Measurements from ENCODE around the gene PNKD.

Gene PNKD

DNA sequence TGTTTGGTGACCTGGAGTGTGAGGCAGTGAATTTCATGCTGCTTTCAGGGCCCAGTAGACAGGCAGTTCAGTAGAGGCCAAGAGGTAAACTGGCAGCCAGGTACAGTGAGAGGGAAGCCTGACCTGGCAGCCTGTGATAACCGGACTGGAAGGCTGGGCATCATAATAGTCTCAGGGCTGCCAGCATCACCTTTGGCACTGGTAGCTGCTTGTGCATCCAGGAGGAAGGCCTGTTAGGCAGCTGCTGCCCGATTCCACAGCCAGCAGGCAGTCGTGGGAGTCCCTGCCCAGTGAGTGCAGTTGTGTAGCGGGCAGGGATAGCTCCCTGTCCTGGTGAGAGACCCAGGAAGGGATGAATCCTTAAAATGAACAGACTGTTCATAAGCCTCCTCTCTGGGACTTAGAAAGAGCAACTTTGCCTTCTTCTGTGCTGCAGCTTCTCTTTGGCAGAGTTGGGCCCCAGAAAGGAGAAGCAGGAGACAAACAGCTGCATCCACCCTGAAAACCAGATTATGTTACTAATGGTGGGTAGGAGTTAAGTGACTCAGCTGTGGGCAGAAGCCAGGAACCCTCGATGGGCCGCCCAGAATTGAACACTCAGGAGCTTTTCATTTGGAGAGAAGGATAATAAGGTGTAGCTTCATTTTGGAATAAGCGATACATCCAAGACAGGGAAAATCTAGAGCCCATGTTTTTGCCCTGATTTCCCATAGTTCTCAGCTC is 17.6 kb upstream of the PNKD start:
- TF ChIP-seq, protein P1, sequence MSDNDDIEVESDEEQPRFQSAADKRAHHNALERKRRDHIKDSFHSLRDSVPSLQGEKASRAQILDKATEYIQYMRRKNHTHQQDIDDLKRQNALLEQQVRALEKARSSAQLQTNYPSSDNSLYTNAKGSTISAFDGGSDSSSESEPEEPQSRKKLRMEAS (IDR thresholded peaks at IDR 0.05), result no peak
- no peak for TF ChIP-seq TAF1 (IDR thresholded peaks at IDR 0.05; ENCODE audit: low read depth)
- no peak for TF ChIP-seq TEAD4 (IDR thresholded peaks at IDR 0.05)
- TF ChIP-seq CREB1 (IDR thresholded peaks at IDR 0.05; ENCODE audit: low read depth), result no peak
- TF ChIP-seq CEBPB (IDR thresholded peaks at IDR 0.05), result no peak
- TF ChIP-seq, protein P2, sequence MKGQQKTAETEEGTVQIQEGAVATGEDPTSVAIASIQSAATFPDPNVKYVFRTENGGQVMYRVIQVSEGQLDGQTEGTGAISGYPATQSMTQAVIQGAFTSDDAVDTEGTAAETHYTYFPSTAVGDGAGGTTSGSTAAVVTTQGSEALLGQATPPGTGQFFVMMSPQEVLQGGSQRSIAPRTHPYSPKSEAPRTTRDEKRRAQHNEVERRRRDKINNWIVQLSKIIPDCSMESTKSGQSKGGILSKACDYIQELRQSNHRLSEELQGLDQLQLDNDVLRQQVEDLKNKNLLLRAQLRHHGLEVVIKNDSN (IDR thresholded peaks at IDR 0.05), result no peak
- no peak for TF ChIP-seq YY1 (IDR thresholded peaks at IDR 0.05; ENCODE audit: low read depth)
- TF ChIP-seq ZBTB7A (IDR thresholded peaks at IDR 0.05; ENCODE audit: low read depth), result no peak
- no peak for TF ChIP-seq EP300 (IDR thresholded peaks at IDR 0.05; ENCODE audit: borderline replicate concordance)
- TF ChIP-seq RAD21 (IDR thresholded peaks at IDR 0.05; ENCODE audit: low read depth), result no peak
- no peak for TF ChIP-seq TCF12 (IDR thresholded peaks at IDR 0.05; ENCODE audit: low read depth)
- no peak for TF ChIP-seq EGR1 (IDR thresholded peaks at IDR 0.05)

DNA sequence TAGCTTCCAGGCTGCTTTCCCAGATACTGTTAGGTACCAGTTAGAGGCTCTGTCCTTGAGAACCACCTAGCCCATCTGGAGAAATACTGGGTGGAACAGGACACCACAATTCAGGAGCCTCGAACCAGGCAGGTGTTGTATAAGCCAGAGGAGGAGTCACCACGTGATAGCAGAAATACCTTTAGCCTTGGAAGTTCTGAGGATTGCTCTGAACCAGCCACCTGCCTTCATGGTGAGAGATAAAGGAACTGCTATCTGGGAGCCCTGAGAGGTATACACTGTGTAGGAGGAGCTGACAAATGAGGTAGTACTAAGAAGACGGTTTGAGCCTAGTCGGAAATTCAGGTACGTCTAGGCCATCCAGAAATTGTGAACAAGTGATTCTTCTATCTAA is 17.1 kb upstream of the PNKD start:
- TF ChIP-seq, protein P2 (IDR thresholded peaks at IDR 0.05), result no peak
- TF ChIP-seq YY1 (IDR thresholded peaks at IDR 0.05; ENCODE audit: low read depth), result no peak

DNA sequence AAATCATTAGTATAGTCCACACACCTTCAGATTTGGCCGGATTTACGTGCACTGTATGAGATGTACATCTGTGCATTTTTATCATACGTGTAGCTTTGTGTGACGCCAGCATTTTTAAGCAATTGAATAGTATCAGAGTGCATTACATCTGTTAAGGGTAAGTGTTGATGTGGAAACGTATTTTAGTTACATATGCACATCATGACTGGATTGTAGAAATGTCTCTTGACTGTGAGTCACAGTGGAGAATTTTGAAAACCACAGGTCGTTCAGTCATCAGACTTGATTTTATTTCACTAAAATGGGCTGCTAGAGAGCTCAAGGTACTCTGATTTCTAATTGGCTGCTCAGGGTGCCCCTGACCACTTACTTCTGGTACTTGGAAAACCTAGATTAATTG is 14.9 kb upstream of the PNKD start:
- TF ChIP-seq ZBTB7A (IDR thresholded peaks at IDR 0.05; ENCODE audit: low read depth), result no peak

DNA sequence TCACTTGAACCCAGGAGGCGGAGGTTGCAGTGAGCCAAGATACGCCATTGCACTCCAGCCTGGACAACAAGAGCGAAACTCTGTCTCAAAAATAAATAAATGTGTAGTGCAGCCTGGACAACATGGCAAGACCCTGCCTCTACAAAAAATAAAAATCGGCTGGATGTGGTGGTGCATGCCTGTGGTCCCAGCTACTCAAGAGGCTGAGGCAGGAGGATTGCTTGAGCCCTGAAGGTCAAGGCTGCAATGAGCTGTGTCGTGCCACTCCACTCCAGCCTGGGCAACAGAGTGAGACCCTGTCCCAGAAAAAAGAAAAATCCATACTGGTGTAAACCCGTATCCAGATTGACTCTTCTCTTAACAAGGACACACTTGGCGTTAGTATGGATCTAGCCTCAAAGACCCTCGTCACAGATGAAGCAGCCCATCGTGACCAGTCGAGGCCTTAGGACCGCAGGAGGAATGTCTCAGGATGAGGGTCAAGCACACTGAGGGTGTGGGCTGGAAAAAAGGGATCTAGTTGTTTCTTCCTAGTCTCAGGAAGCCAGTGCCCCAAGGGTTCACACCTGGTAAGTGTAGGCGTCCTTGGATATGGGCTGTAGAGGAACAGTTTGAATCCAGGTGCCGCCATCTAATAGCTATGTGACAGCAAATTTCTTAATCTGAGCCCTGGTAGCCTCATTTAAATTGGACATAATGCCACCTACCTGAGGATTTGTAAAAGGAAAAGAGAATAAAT is 13.5 kb upstream of the PNKD start:
- TF ChIP-seq, protein P1 (IDR thresholded peaks at IDR 0.05), result no peak
- TF ChIP-seq TEAD4 (IDR thresholded peaks at IDR 0.05), result no peak
- no peak for TF ChIP-seq YY1 (IDR thresholded peaks at IDR 0.05; ENCODE audit: low read depth)

DNA sequence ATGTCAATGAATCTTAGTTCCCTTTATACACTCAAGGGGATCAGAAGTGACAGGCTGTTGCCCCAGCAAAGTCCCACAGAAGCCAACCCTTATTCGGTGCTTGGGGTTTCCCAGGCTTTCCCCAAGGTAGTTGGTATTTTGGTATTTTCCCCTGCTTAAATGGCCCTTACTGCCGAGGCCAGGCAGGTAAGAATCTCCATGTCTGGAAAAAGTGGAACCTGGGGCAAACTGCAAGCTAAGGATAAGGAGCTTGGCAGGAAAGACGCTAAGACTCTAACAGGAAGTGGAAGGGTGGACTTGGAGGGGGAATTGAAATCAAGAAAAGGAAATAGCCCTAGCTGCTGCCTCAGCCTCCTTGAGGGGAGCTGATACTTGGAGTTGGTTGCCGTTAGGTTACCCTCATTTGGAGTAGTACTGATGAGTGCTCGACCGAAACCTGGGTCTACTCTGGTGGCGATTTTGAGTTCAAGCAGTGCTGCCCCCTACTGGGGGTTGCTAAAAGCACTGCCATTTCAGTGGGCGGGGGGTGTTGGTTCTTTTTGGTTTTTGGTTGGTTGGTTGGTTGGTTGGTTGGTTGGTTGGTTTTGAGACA is 12.8 kb upstream of the PNKD start:
- TF ChIP-seq EP300 (IDR thresholded peaks at IDR 0.05; ENCODE audit: borderline replicate concordance) (no peak), CREB1 (IDR thresholded peaks at IDR 0.05; ENCODE audit: low read depth) (no peak), RAD21 (IDR thresholded peaks at IDR 0.05; ENCODE audit: low read depth) (peak; percentile 41), ZBTB7A (IDR thresholded peaks at IDR 0.05; ENCODE audit: low read depth) (no peak), TAF1 (IDR thresholded peaks at IDR 0.05; ENCODE audit: low read depth) (no peak), YY1 (IDR thresholded peaks at IDR 0.05; ENCODE audit: low read depth) (no peak)
- TF ChIP-seq, protein P1 (IDR thresholded peaks at IDR 0.05), result no peak

DNA sequence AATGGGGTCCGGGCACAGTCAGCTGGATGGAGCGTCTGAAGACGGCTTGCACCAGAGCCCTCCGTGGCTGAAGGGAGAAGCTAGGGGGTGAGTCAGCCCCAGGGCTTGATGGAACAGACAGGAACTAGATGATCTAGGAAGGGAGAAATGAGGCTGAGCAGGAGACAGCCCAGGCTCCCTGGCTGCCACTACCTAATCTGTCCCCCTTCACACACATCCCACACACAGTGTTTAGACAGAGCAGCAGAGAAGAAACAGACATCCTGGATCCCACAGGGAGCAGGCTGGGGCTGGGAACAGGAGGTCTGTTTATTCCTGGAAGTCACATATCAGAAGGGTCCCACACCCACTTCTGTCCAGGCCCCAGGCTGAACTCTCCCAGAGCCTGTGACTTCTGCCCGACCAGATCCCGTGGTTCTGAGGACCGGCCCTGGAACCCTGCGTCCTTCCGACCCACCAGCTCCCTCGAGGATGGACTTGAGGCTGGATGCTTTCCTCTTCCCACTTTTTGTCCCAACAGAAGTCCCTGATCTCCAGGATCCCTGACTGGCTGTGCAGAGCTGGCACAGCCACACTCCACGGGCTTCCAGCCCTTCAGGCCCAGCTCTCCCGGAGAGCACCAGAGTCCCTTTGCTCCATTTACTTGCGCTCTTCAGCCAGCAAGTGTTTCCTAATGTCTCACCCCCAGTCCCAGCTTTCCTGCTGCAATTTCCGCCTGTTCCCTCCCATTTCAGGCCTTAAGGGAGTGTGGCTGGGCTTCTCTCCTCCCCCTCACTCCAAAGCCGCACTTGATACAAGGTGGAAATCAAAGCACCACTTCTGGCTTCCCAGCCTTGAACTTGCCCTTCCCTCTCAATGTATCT is 11.0 kb upstream of the PNKD start:
- TF ChIP-seq FOXM1 (IDR thresholded peaks at IDR 0.05; ENCODE audit: borderline replicate concordance, low read depth) (no peak), TEAD4 (IDR thresholded peaks at IDR 0.05) (no peak), YY1 (IDR thresholded peaks at IDR 0.05; ENCODE audit: low read depth) (no peak), RAD21 (IDR thresholded peaks at IDR 0.05; ENCODE audit: low read depth) (no peak), CEBPB (IDR thresholded peaks at IDR 0.05) (no peak), ZBTB7A (IDR thresholded peaks at IDR 0.05; ENCODE audit: low read depth) (no peak), EP300 (IDR thresholded peaks at IDR 0.05; ENCODE audit: borderline replicate concordance) (no peak), EGR1 (IDR thresholded peaks at IDR 0.05) (no peak), TCF12 (IDR thresholded peaks at IDR 0.05; ENCODE audit: low read depth) (no peak), NFIC (IDR thresholded peaks at IDR 0.05) (no peak), TAF1 (IDR thresholded peaks at IDR 0.05; ENCODE audit: low read depth) (no peak), CREB1 (IDR thresholded peaks at IDR 0.05; ENCODE audit: low read depth) (no peak)
- TF ChIP-seq, protein P3, sequence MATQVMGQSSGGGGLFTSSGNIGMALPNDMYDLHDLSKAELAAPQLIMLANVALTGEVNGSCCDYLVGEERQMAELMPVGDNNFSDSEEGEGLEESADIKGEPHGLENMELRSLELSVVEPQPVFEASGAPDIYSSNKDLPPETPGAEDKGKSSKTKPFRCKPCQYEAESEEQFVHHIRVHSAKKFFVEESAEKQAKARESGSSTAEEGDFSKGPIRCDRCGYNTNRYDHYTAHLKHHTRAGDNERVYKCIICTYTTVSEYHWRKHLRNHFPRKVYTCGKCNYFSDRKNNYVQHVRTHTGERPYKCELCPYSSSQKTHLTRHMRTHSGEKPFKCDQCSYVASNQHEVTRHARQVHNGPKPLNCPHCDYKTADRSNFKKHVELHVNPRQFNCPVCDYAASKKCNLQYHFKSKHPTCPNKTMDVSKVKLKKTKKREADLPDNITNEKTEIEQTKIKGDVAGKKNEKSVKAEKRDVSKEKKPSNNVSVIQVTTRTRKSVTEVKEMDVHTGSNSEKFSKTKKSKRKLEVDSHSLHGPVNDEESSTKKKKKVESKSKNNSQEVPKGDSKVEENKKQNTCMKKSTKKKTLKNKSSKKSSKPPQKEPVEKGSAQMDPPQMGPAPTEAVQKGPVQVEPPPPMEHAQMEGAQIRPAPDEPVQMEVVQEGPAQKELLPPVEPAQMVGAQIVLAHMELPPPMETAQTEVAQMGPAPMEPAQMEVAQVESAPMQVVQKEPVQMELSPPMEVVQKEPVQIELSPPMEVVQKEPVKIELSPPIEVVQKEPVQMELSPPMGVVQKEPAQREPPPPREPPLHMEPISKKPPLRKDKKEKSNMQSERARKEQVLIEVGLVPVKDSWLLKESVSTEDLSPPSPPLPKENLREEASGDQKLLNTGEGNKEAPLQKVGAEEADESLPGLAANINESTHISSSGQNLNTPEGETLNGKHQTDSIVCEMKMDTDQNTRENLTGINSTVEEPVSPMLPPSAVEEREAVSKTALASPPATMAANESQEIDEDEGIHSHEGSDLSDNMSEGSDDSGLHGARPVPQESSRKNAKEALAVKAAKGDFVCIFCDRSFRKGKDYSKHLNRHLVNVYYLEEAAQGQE (IDR thresholded peaks at IDR 0.05; ENCODE audit: low read depth), result no peak
- TF ChIP-seq, protein P2 (IDR thresholded peaks at IDR 0.05), result no peak
- TF ChIP-seq, protein P1 (IDR thresholded peaks at IDR 0.05), result no peak
